BJ (cell line): ENCODE results near the gene LMX1B. TPM values are rescaled to one million over a fixed set of nuclear protein-coding genes. Genes with fewer than 3 reads are reported as not detected.

Source experiments
- CTCF ChIA-PET: fragments of 350-600 bp; formaldehyde crosslinking; extraction: SDS; loops from one replicate; lab custom pipeline; 2021; ENCODE audit warnings: antibody characterized with exemption, inconsistent platforms; lab: Yijun Ruan, JAX
- POLR2A ChIA-PET: fragments of 300-600 bp; sonication (Branson Sonifier 250); formaldehyde crosslinking; extraction: SDS; loops from one replicate; lab custom pipeline; 2021; ENCODE audit warnings: antibody characterized with exemption; lab: Charles Lee
- DNase-seq: peaks from one replicate; pipeline ENCODE4 v3.0.0-alpha.2; 2011; ENCODE audit warnings: low read depth
- H3K27me3 ChIP-seq: 2 replicates; pipeline ENCODE4 v1.6.0; 2011; ENCODE audit warnings: low read length; ENCODE audit not compliant: control insufficient read depth, insufficient read depth
- H3K36me3 ChIP-seq: 2 replicates; pipeline ENCODE4 v1.5.1; 2011; ENCODE audit warnings: low read length; ENCODE audit not compliant: control insufficient read depth, insufficient read depth
- H3K4me3 ChIP-seq: 2 replicates; pipeline ENCODE4 v1.5.1; 2011; ENCODE audit warnings: low read depth, mild to moderate bottlenecking, control low read depth, low read length
- polyA plus RNA-seq: library from polyadenylated mRNA; depleted of rRNA; stranded (reverse); fragments of >200 nt; gene quantifications from 2 replicates; pipeline ENCODE4 v1.2.3, GENCODE V29; 2011
- TF ChIP-seq, protein P1 (sequence below): IDR thresholded peaks from 2 replicates; pipeline ENCODE4 v1.5.1; 2011; ENCODE audit warnings: low read depth, mild to moderate bottlenecking, control low read depth, inconsistent platforms, low read length, moderate library complexity; ENCODE audit not compliant: insufficient read depth

LMX1B gene
- polyA plus RNA-seq, 1 experiment, result not detected

DNA sequence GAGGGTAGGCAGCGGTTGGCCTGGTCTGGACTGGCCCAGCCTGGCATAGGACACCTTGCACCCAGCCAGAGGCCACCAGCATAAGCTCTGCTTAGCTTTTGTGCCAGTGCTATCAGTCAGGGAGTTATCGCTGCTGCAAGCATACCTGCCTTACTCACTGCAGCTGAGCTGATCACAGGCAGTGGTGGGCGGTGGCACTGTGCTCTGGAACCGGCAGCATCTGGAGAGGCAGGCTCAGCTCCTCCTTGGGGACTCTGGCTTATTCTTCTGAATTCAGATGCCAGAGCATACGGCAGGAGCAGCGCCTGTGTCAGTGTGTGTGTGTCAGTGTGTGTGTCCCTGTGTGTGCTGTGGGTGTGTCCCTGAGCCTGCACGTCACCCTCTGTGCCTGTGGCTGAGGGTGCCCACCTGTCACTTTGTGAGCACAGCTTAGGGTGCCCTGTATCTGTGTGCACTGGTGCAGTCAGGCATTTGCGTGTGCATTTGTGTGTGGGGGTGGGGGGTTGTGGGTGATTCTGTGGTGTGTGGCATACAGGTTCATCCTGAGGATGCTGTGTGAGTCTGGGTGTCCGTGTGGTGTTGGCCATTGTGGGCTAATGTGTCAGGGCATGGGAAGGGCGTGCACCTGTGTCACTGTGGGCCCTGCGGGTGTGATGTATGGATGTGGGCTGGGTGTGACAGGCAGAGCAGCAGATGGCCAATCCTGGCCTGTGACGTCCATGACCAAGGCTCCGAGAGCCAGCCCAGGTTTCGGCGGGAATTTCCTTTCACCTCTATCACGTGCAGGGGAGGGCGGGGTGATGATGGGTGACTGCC lies 23.5 kb downstream of the LMX1B start:
- peaks cover 40% of the 10 kb centered on the region for H3K27me3 ChIP-seq
- no peak for DNase-seq
- TF ChIP-seq, protein P1, sequence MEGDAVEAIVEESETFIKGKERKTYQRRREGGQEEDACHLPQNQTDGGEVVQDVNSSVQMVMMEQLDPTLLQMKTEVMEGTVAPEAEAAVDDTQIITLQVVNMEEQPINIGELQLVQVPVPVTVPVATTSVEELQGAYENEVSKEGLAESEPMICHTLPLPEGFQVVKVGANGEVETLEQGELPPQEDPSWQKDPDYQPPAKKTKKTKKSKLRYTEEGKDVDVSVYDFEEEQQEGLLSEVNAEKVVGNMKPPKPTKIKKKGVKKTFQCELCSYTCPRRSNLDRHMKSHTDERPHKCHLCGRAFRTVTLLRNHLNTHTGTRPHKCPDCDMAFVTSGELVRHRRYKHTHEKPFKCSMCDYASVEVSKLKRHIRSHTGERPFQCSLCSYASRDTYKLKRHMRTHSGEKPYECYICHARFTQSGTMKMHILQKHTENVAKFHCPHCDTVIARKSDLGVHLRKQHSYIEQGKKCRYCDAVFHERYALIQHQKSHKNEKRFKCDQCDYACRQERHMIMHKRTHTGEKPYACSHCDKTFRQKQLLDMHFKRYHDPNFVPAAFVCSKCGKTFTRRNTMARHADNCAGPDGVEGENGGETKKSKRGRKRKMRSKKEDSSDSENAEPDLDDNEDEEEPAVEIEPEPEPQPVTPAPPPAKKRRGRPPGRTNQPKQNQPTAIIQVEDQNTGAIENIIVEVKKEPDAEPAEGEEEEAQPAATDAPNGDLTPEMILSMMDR, result no peak
- no peak overlapping the region for H3K4me3 ChIP-seq
- ChIA-PET CTCF (interaction anchor here (0.9 kb wide), 1 partner anchor 53 kb away, joined by 4 read pairs; no protein-coding TSS in a partner anchor), POLR2A (no interaction called here)
- H3K36me3 ChIP-seq, result no peaks in the 10 kb centered on the region

- Histone ChIP-seq H3K36me3 (no peaks in the 10 kb centered on the region), H3K27me3 (peaks cover 50% of the 10 kb centered on the region), H3K4me3 (no peak overlapping the region)
- no peak for DNase-seq
- CTCF ChIA-PET, result no interaction called here
- TF ChIP-seq, protein P1, result no peak
- POLR2A ChIA-PET, result no interaction called here
These were observed 24.9 kb downstream of the LMX1B start for GRCh38 chr9:126638571-126639132.

DNA sequence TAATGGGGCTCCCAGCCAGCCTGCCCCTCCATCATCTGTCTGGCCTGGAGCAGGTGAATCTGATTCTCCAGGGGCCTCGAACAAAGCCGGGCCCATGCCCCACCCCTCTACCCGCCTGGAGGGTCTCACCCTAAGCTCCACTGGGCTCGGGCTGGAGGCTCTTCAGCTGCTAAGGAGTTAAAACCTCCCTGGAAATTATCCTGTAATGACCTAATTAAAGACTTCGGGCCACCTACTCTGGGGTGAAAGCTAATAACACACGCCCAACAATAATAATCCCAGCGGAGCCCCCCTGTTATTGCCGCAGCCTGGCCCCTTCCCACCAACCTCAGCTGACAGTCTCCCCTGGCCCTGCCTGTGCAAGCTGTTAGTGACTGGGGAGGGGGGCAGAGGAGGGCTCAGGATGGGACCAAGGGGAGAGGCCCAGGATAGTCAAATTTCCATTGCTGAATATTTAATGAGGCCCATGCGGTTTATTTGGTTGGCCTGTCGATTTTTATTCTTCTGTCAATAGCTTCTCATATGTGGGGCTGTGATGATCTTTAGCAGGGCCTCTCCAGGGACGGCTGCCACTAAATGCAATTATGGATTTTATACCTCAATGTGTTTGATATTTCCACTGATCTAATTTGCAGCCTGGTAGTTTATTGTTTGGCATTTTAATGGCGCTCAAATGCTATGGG lies 25.7 kb downstream of the LMX1B start:
- Histone ChIP-seq H3K4me3 (no peak overlapping the region), H3K27me3 (peaks cover 52% of the 10 kb centered on the region), H3K36me3 (no peaks in the 10 kb centered on the region)
- TF ChIP-seq, protein P1, result no peak
- no peak for DNase-seq
- CTCF ChIA-PET, result no interaction called here
- POLR2A ChIA-PET, result no interaction called here

DNA sequence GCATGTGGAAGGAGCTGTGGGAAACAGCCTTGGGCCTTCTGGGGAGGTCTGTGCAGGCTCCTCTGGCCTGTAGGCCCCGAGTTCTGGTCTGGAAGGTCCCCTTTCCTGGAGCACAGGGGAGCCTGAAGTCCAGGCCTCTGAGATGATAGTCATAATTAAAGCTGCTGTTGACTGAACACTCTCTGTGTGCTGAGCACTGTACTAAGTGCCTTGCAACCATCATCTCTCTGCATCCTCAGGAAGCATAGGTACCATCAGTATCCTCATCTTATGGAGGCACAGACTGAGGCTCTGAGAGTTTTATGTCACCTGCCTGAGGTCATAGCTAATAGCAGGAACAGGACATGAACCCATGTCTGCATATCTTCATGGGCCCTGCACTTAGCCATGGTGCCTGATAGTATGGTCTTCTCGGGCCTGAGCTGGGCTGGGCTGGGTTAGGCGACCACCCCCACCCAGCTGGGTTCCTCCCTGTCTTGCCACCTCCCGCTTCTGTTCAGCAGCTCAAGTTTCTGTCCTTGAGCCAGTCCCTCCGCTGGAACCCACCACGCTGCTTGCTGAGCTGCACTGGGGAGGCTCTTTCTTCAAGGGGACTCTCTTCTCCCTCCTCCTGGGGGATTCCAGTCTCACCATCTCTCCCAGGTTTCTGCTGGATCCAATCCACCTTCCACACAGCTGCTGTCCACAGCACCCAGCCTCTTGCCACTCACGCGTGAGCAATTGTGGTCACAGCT lies 27.6 kb downstream of the LMX1B start:
- CTCF ChIA-PET, result interaction anchor here (1.1 to 1.8 kb wide), 2 partner anchors 49 to 65 kb away, joined by 4 to 5 read pairs; no protein-coding TSS in a partner anchor
- no peak for DNase-seq
- H3K36me3 ChIP-seq, result no peaks in the 10 kb centered on the region
- POLR2A ChIA-PET, result no interaction called here
- H3K27me3 ChIP-seq, result peaks cover 59% of the 10 kb centered on the region
- H3K4me3 ChIP-seq, result no peak overlapping the region
- TF ChIP-seq, protein P1, result no peak
